K562 (cell line): ENCODE measurements around the gene SNAPC5. TPM values are rescaled to one million over a fixed set of nuclear protein-coding genes. Genes with fewer than 3 reads are reported as not detected.

Source experiments
- ARHGAP35 ChIP-seq: fragments of 450-650 bp; IDR thresholded peaks from 2 replicates; pipeline ENCODE4 v1.6.1; 2018; ENCODE audit not compliant: partially characterized antibody
- BRD4 ChIP-seq: fragments of 200-600 bp; sonication (generic); IDR thresholded peaks from 2 replicates; pipeline ENCODE4 v1.6.1; 2017; ENCODE audit warnings: inconsistent platforms
- CREB3L1 ChIP-seq: fragments of 450-650 bp; IDR thresholded peaks from 2 replicates; pipeline ENCODE4 v1.6.1; 2014; ENCODE audit warnings: low read depth, mild to moderate bottlenecking, moderate library complexity, borderline replicate concordance
- MCM2 ChIP-seq: fragments of 450-650 bp; IDR thresholded peaks from 2 replicates; pipeline ENCODE4 v1.6.1; 2017; ENCODE audit warnings: low read depth, mild to moderate bottlenecking
- MEIS2 ChIP-seq: fragments of 450-650 bp; IDR thresholded peaks from 2 replicates; pipeline ENCODE4 v1.6.1; 2014; ENCODE audit warnings: mild to moderate bottlenecking; ENCODE audit not compliant: partially characterized antibody
- NRF1 ChIP-seq, 2 experiments: fragments of 450-650 bp; IDR thresholded peaks in 1 of 2; conservative IDR thresholded peaks in 1 of 2; 2 replicates each; pipeline ENCODE4 v1.6.1; 2014; ENCODE audit warnings: mild to moderate bottlenecking in 2 of 2
- POLR2AphosphoS5 ChIP-seq: IDR thresholded peaks from 2 replicates; pipeline ENCODE4 v1.6.1; 2011; ENCODE audit warnings: mild to moderate bottlenecking, low read depth, low read length, moderate library complexity; ENCODE audit not compliant: control insufficient read depth, insufficient read depth
- PREB ChIP-seq: sonication (generic); formaldehyde crosslinking; IDR thresholded peaks from 2 replicates; pipeline ENCODE4 v1.8.1; 2023; ENCODE audit warnings: mild to moderate bottlenecking, missing genetic modification reagents
- SLC30A9 ChIP-seq: fragments of 250-450 bp; sonication (Bioruptor Pico); IDR thresholded peaks from 2 replicates; pipeline ENCODE4 v1.8.0; 2022; ENCODE audit warnings: mild to moderate bottlenecking, moderate library complexity
- ZNF121 ChIP-seq: sonication (generic); formaldehyde crosslinking; conservative IDR thresholded peaks from 2 replicates; pipeline ENCODE4 v1.8.0; 2022; ENCODE audit warnings: missing genetic modification reagents
- ZNF23 ChIP-seq: fragments of 250-450 bp; sonication (Bioruptor Pico); IDR thresholded peaks from 2 replicates; pipeline ENCODE4 v1.4.0; 2020; ENCODE audit warnings: mild to moderate bottlenecking
- ZNF232 ChIP-seq: sonication (generic); formaldehyde crosslinking; IDR thresholded peaks from 2 replicates; pipeline ENCODE4 v1.8.0; 2022; ENCODE audit warnings: mild to moderate bottlenecking, missing genetic modification reagents
- ZNF324 ChIP-seq: fragments of 250-450 bp; sonication (Bioruptor Pico); IDR thresholded peaks from 2 replicates; pipeline ENCODE4 v1.4.0; 2020; ENCODE audit warnings: mild to moderate bottlenecking
- ZNF76 ChIP-seq: fragments of 250-450 bp; sonication (Bioruptor Pico); IDR thresholded peaks from 2 replicates; pipeline ENCODE4 v1.4.0; 2020; ENCODE audit warnings: mild to moderate bottlenecking, moderate library complexity, borderline replicate concordance
- ZNF764 ChIP-seq: fragments of 250-450 bp; sonication (Bioruptor Pico); IDR thresholded peaks from 2 replicates; pipeline ENCODE4 v1.4.0; 2020; ENCODE audit warnings: low read depth, mild to moderate bottlenecking, moderate library complexity
- polyA plus RNA-seq, 8 experiments: library from polyadenylated mRNA; depleted of rRNA in 4 of 8; stranded (reverse) in 5 of 8; unstranded in 3 of 8; fragments of >200 nt; fragmentation: Nextera tagmentation in 2 of 8; fragmentation: Illumina TruSeq in 1 of 8; extraction: Ambion mirVana in 2 of 8; extraction: Trizol in 1 of 8; gene quantifications; 2 replicates each; pipeline versions ENCODE4 v1.2.1 to v1.2.3, GENCODE V29; 2011 to 2014; ENCODE audit warnings: inconsistent platforms in 1 of 8, missing spikeins in 1 of 8
- total RNA-seq, 7 experiments: library from RNA; depleted of rRNA in 6 of 7; stranded (reverse); fragments of >200 nt in 6 of 7; fragmentation: Illumina TruSeq in 2 of 7; extraction: Trizol in 2 of 7; gene quantifications; 2 replicates each; pipeline versions ENCODE4 v1.2.1 to v1.2.3, GENCODE V29; 2011 to 2021; ENCODE audit warnings: low replicate concordance in 1 of 7
- TF ChIP-seq, protein P1 (sequence below): sonication (generic); formaldehyde crosslinking; IDR thresholded peaks from 2 replicates; pipeline ENCODE4 v1.8.0; 2022; ENCODE audit warnings: mild to moderate bottlenecking, missing genetic modification reagents
- TF ChIP-seq, protein P2 (sequence below): sonication (generic); formaldehyde crosslinking; IDR thresholded peaks from 2 replicates; pipeline ENCODE4 v1.8.0; 2023; ENCODE audit warnings: mild to moderate bottlenecking, missing genetic modification reagents

SNAPC5 gene
- total and polyA plus RNA-seq, 9 of the 15 experiments (the other 6 are each of a cell fraction or from before 2014, with no cell fraction given) = 52.8 to 155 (median 96.5) TPM

DNA sequence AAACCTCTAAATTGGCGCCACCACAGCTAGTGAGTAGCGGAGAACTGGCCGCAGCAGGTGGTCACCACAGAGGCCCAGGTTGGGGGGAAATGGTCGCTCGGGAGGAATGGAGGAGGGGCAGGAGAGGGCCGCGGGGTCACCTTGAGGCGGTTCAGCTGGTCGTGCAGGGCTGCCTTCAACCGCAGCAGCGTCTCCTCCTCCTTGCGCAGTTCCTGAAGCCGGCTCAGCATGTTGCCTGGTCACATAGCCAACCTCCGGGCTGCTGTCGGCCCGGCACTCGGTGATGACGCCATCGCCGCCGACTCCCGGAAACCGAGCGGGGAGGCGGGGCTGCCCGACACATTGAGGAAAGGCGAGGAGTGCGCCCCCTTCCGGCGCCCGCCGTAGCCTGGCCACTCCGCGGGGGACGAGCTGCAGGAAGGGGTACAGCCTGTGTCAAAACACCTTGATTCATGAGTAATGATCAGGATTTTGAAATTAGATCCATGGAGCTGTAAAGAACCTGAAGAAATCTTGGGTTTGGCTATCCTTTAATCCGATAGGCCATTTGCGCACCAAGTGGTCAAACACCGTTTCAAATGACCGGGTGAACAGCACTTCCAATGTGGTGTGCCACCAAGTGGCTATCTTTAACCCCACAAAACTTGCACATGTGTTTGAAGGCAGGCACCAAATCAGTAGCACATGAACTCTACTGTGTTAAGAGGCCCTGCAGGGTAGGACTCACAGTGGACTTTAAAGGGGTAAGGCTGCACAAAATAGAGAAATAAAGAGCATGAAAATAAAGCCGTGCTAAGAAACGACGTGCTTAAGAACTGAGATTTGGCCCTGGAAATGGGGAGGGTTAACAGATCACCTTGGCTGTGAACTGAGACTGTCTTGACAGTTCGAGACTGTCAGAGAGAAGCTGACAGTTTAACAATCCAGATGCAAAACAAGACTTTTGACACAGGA, at the start of gene SNAPC5 (continued):
- TF ChIP-seq MCM2 = no peak
- no peak for TF ChIP-seq SLC30A9
- no peak for TF ChIP-seq ZNF23 (CRISPR knock-in tag)
- TF ChIP-seq ARHGAP35 = no peak
- peak; percentile 79 for TF ChIP-seq MEIS2
- TF ChIP-seq PREB (CRISPR knock-in tag) = 0 out of 2 replicates have a peak, but pooled peaks have one; percentile 76
- no peak for TF ChIP-seq ZNF764 (CRISPR knock-in tag)
- TF ChIP-seq CREB3L1 = peak; percentile 58; the same call in 1 of the 2 replicates
- no peak for TF ChIP-seq ZNF324 (CRISPR knock-in tag)
- TF ChIP-seq POLR2AphosphoS5 = peak; percentile 82
- TF ChIP-seq, protein P1, sequence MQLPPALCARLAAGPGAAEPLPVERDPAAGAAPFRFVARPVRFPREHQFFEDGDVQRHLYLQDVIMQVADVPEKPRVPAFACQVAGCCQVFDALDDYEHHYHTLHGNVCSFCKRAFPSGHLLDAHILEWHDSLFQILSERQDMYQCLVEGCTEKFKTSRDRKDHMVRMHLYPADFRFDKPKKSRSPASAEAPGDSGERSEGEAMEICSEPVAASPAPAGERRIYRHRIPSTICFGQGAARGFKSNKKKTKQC = peak; percentile 71; the same call in 1 of the 2 replicates
- TF ChIP-seq ZNF232 (CRISPR knock-in tag) = peak; percentile 62; the same call in 1 of the 2 replicates
- TF ChIP-seq NRF1 (conservative IDR thresholded peaks at IDR 0.05 in 1 of 2, IDR thresholded peaks at IDR 0.05 in 1 of 2) = peak; percentile 75 to 79
- TF ChIP-seq BRD4 = peak; percentile 87
- no peak for TF ChIP-seq ZNF121
- no peak for TF ChIP-seq ZNF76 (CRISPR knock-in tag)
- TF ChIP-seq, protein P2, sequence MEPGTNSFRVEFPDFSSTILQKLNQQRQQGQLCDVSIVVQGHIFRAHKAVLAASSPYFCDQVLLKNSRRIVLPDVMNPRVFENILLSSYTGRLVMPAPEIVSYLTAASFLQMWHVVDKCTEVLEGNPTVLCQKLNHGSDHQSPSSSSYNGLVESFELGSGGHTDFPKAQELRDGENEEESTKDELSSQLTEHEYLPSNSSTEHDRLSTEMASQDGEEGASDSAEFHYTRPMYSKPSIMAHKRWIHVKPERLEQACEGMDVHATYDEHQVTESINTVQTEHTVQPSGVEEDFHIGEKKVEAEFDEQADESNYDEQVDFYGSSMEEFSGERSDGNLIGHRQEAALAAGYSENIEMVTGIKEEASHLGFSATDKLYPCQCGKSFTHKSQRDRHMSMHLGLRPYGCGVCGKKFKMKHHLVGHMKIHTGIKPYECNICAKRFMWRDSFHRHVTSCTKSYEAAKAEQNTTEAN (CRISPR knock-in tag) = peak; percentile 77; the same call in 1 of the 2 replicates
